Measurements from ENCODE around the gene GHRL. TPM values are rescaled to one million over a fixed set of nuclear protein-coding genes. Genes with fewer than 3 reads are reported as not detected.
A peak's percentile ranks its signal among the peaks of the same experiment; 100 is the strongest.
"Not testable (repeated sequence)": the region's sequence is repeated elsewhere in the genome, so short reads cannot be mapped to it uniquely, and the experiment has no call there.

The GHRL gene
- total RNA-seq, 2 experiments from 2014 or later, result 0.22 TPM; not detected in 1

DNA sequence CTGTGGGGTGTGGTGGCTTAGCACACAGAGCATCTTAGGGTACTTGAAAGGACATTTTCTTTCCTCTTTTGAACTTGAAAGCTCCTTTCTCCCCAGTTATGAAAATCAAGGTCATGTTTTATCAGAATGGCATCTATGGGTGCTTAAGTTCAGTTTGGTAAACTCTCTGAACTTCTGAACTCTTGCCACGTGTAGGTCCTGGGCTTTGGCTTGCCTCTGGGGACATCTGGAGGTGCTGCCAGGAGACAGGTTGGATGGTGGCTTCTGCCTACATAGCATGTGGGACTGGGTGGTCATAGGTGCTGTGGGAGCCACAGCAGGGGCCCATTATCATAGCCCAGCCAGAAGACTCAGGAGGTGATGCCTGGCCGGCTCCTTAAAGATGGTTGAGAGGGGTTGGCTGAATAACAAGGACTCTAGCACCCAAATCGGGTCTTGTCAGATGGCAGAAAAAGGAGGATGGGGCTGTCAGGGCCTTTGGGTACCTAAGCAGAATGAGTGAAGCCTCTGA, 15.6 kb downstream of the GHRL start:
- Mint-ChIP-seq H3K4me3 (no peak overlapping the region), H3K27me3 (no peaks in the 10 kb centered on the region), H3K4me1 (ENCODE audit: low read depth) (peaks cover 45% of the 10 kb centered on the region), H3K9me3 (no peaks in the 10 kb centered on the region), H3K27ac (peak overlapping the region; percentile 16), H3K36me3 (ENCODE audit: low read depth) (peaks cover 40% of the 10 kb centered on the region)
- no peak for ATAC-seq
- TF ChIP-seq, protein P1, sequence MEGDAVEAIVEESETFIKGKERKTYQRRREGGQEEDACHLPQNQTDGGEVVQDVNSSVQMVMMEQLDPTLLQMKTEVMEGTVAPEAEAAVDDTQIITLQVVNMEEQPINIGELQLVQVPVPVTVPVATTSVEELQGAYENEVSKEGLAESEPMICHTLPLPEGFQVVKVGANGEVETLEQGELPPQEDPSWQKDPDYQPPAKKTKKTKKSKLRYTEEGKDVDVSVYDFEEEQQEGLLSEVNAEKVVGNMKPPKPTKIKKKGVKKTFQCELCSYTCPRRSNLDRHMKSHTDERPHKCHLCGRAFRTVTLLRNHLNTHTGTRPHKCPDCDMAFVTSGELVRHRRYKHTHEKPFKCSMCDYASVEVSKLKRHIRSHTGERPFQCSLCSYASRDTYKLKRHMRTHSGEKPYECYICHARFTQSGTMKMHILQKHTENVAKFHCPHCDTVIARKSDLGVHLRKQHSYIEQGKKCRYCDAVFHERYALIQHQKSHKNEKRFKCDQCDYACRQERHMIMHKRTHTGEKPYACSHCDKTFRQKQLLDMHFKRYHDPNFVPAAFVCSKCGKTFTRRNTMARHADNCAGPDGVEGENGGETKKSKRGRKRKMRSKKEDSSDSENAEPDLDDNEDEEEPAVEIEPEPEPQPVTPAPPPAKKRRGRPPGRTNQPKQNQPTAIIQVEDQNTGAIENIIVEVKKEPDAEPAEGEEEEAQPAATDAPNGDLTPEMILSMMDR (IDR thresholded peaks at IDR 0.05), result no peak
- ChIA-PET POLR2A (interaction anchor here (0.6 kb wide), 1 partner anchor 845 kb away, joined by 3 read pairs; no protein-coding TSS in a partner anchor), CTCF (interaction anchor here (1.5 to 1.6 kb wide), 2 partner anchors 9 to 14 kb away, joined by 4 to 6 read pairs; no protein-coding TSS in a partner anchor)
- DNase-seq, result no peak
- intact Hi-C loops (cut with micrococcal nuclease), result no loop called here

DNA sequence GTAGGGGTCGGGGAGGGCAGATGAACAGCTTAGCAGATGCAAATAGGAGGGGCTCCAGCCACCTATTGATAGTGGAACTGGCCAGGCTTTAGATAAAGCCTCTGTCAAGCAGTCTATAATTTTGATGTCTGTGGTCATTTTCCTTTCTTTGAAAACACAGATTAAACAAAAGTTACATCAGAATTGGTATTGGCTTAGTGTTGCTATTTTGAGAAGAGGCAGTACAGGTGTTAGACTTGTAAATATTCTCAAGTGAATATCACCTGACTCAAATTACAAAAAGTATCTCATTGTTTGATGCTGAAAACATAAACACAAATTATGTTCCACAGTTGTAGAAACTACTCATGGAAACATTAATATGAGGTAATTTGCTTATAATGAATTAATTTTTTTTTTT, 18.1 kb downstream of the GHRL start:
- Mint-ChIP-seq H3K27me3 (no peaks in the 10 kb centered on the region), H3K4me1 (ENCODE audit: low read depth) (peaks cover 42% of the 10 kb centered on the region), H3K27ac (peak overlapping the region; percentile 22), H3K36me3 (ENCODE audit: low read depth) (peaks cover 47% of the 10 kb centered on the region), H3K9me3 (no peaks in the 10 kb centered on the region), H3K4me3 (no peak overlapping the region)
- ChIA-PET POLR2A (interaction anchor here (1.3 kb wide), 2 partner anchors 9 to 30 kb away, joined by 3 to 5 read pairs; no protein-coding TSS in a partner anchor), CTCF (interaction anchor here (0.8 to 1.0 kb wide), 2 partner anchors 11 to 12 kb away, joined by 3 to 4 read pairs; no protein-coding TSS in a partner anchor)
- TF ChIP-seq, protein P1 (IDR thresholded peaks at IDR 0.05), result no peak
- intact Hi-C loops (cut with micrococcal nuclease), result no loop called here
- ATAC-seq, result no peak
- no peak for DNase-seq

DNA sequence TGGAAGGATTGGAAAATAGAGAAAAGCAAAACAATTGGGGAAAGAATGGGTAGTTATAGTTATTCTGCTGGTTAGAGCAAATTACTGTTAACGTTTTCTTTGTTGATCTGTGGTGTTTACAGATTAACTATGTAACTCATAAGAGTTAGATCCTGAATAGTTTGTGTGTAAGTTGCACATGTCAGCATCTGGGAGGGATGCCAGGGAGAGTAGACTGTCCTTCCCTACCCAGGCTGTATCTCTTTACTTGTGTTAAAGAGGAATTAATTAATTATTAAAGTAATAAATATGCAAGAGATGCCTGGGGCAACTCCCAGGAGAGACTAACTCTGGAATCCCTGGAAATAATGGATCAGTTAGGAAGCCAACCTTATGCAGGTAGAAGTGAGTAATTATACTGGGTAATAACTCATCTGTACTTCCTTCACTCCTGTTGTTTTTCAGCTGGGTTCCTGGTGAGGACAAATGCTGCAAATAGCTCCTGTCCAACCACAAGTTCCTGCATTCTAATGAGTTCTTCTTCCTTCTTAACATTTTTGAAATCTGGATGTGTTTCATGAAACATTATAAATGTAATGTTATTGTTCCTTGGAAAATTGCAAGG, 18.9 kb downstream of the GHRL start:
- CTCF ChIA-PET, result interaction anchor here (1.0 kb wide), 1 partner anchor 10 kb away, joined by 4 read pairs; no protein-coding TSS in a partner anchor
- POLR2A ChIA-PET, result interaction anchor here (1.3 kb wide), 2 partner anchors 10 to 31 kb away, joined by 3 to 5 read pairs; no protein-coding TSS in a partner anchor
- ATAC-seq (no peak), DNase-seq (no peak)
- Mint-ChIP-seq H3K36me3 (ENCODE audit: low read depth) (peaks cover 47% of the 10 kb centered on the region), H3K9me3 (no peaks in the 10 kb centered on the region), H3K27me3 (no peaks in the 10 kb centered on the region), H3K4me3 (no peak overlapping the region), H3K4me1 (ENCODE audit: low read depth) (peaks cover 44% of the 10 kb centered on the region), H3K27ac (peak overlapping the region; percentile 22)
- TF ChIP-seq, protein P1 (IDR thresholded peaks at IDR 0.05), result no peak
- intact Hi-C loops (cut with micrococcal nuclease), result no loop called here

DNA sequence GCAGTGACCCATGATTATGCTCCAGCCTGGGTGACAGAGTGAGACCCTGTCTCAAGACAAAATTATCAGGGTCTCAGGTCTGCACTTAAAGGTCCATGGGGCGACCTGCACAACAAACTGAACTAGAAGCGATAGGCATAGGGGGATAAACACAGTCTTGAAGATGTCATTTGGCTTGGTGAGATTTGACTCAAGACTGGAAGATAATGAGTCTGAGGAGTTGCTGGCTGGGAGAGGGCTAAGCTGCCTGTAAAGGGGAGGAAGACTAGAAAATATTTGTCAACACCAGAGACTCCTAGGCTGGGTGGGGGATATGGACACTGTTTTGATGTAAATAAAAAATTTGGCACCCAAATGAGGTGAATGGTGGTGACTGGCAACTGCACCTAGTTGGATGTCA, 19.8 kb downstream of the GHRL start:
- no peak for DNase-seq
- peak overlapping the region; percentile 11 for H3K27ac Mint-ChIP-seq
- H3K27me3 Mint-ChIP-seq, result no peaks in the 10 kb centered on the region
- intact Hi-C loops (cut with micrococcal nuclease), result no loop called here
- H3K4me1 Mint-ChIP-seq (ENCODE audit: low read depth), result peaks cover 49% of the 10 kb centered on the region
- POLR2A ChIA-PET, result no interaction called here
- H3K36me3 Mint-ChIP-seq (ENCODE audit: low read depth), result peaks cover 49% of the 10 kb centered on the region
- no peaks in the 10 kb centered on the region for H3K9me3 Mint-ChIP-seq
- TF ChIP-seq, protein P1 (IDR thresholded peaks at IDR 0.05), result no peak
- no peak for ATAC-seq
- CTCF ChIA-PET, result interaction anchor here (1.5 to 1.8 kb wide), 2 partner anchors 9 to 14 kb away, joined by 4 read pairs; no protein-coding TSS in a partner anchor
- no peak overlapping the region for H3K4me3 Mint-ChIP-seq

DNA sequence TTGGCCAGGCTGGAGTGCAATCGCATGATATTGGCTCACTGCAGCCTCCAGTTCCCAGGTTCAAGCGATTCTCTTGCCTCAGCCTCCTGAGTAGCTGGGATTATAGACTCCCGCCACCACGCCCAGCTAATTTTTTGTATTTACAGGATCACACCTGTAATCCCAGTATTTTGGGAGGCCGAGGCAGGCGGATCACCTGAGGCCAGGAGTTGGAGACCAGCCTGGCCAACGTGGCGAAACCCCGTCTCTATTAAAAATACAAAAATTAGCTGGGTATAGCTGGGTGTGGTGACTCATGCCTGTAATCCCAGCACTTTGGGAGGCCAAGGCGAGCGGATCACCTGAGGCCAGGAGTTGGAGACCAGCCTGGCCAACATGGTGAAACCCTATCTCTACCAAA, 20.3 kb downstream of the GHRL start:
- H3K4me1 Mint-ChIP-seq (ENCODE audit: low read depth), result peaks cover 49% of the 10 kb centered on the region
- H3K27me3 Mint-ChIP-seq; intact Hi-C loops (cut with micrococcal nuclease); DNase-seq; H3K27ac Mint-ChIP-seq; ATAC-seq; H3K9me3 Mint-ChIP-seq; H3K4me3 Mint-ChIP-seq: not testable (repeated sequence)
- ChIA-PET CTCF (interaction anchor here (1.5 to 1.8 kb wide), 2 partner anchors 8 to 15 kb away, joined by 4 read pairs; no protein-coding TSS in a partner anchor), POLR2A (interaction anchor here (1.3 kb wide), 1 partner anchor 50 kb away, joined by 3 read pairs; no protein-coding TSS in a partner anchor)
- H3K36me3 Mint-ChIP-seq (ENCODE audit: low read depth), result peaks cover 47% of the 10 kb centered on the region
